ENCODE measurements around the gene CNGA1. TPM values are rescaled to one million over a fixed set of nuclear protein-coding genes. Genes with fewer than 3 reads are reported as not detected.

The CNGA1 gene
- total RNA-seq, 4 donors from 2014 or later: 1.1 to 1.7 (median 1.4) TPM; not detected in 1

GRCh38 chr4:47942081-47942819, 74.2 kb downstream of the CNGA1 start:
- DNase-seq (ENCODE audit: low spot score) (no peak), ATAC-seq (ENCODE audit: low FRiP score) (no peak)
- TF ChIP-seq, protein P1, sequence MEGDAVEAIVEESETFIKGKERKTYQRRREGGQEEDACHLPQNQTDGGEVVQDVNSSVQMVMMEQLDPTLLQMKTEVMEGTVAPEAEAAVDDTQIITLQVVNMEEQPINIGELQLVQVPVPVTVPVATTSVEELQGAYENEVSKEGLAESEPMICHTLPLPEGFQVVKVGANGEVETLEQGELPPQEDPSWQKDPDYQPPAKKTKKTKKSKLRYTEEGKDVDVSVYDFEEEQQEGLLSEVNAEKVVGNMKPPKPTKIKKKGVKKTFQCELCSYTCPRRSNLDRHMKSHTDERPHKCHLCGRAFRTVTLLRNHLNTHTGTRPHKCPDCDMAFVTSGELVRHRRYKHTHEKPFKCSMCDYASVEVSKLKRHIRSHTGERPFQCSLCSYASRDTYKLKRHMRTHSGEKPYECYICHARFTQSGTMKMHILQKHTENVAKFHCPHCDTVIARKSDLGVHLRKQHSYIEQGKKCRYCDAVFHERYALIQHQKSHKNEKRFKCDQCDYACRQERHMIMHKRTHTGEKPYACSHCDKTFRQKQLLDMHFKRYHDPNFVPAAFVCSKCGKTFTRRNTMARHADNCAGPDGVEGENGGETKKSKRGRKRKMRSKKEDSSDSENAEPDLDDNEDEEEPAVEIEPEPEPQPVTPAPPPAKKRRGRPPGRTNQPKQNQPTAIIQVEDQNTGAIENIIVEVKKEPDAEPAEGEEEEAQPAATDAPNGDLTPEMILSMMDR (IDR thresholded peaks at IDR 0.05): no peak

- TF ChIP-seq, protein P1 (IDR thresholded peaks at IDR 0.05): no peak
- ATAC-seq (ENCODE audit: low FRiP score) (no peak), DNase-seq (ENCODE audit: low spot score) (no peak)
Observed at GRCh38 chr4:47939456-47939855, 77.0 kb downstream of the CNGA1 start.

DNA sequence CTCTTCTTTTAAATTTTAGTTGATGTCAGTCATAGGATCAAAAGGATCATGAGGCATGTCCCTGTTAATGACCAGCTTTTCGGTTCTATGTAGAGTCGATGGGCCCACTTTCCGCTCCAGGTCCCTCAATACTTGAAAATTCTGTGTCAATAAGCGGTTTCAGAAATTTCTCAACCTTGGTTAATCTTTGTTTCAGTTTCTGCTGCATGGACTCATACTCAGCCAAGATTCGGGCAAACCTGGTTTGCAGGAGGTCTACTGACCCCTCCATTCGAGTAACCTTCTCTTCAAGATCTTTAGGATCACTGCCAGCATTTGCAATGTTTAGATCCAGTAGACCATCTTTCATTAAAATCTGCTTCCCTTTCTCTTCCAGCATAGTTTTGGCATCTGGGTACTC, 80.1 kb downstream of the CNGA1 start:
- ATAC-seq (ENCODE audit: low FRiP score) (no peak), DNase-seq (ENCODE audit: low spot score) (no peak)
- TF ChIP-seq, protein P1 (IDR thresholded peaks at IDR 0.05): no peak

DNA sequence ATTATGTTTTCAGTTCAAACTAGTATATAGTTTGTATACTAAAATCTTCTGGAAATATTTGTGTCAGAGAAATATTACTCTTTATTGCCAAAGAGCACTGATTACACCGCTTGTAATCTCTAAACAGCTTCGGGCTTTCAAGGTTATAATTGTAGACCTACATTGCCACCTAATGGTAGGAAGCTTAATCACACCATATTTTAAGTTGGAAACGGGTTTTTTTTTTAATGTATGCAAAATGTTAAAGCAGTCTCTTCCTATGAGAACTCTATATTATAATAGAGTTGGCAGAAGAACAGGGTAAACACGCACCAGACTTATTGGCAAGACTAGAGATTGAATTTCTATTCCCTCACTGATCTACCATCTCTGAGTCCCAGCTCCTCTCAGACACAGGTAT, 82.6 kb downstream of the CNGA1 start:
- TF ChIP-seq, protein P1 (IDR thresholded peaks at IDR 0.05): no peak
- ATAC-seq (ENCODE audit: low FRiP score) (no peak), DNase-seq (ENCODE audit: low spot score) (no peak)

GRCh38 chr4:47930971-47931804, 85.3 kb downstream of the CNGA1 start:
- ATAC-seq (ENCODE audit: low FRiP score): no peak
- TF ChIP-seq, protein P1 (IDR thresholded peaks at IDR 0.05): no peak
- no peak for DNase-seq (ENCODE audit: low spot score)

DNA sequence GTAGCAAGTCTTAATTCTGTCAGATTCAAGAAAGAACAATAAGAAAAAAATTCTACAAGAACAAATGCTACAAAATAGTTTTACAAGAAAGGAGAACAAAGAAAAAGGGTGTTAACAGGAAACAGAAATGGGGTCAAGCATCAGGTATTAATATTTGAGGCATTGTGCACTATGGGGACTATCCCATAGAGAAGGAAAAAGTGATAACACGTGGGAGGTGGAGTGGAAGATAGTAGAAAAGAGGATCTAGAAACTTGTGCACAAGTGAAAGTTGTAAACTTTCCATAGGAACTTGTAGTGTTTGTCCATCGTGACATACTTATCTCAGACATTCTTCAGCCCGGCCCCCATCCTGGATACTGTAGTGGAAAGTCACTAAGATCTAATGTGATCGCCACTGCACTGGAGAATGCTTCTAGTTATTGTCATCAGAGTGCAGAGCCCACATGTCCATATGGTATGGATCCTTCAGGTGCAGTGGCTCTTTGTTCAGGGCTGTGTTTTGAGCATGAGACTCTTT, 86.7 kb downstream of the CNGA1 start:
- TF ChIP-seq, protein P1 (IDR thresholded peaks at IDR 0.05): no peak
- DNase-seq (ENCODE audit: low spot score) (no peak), ATAC-seq (ENCODE audit: low FRiP score) (no peak)
